GM23338 (cell line): ENCODE results near the gene GRM8. TPM values are rescaled to one million over a fixed set of nuclear protein-coding genes. Genes with fewer than 3 reads are reported as not detected.

Experiments used
- ATAC-seq: fragments of 200-7000 bp; cut with Tn5 transposase; 3 replicates; pipeline ENCODE4 v1.9.1; 2020
- DNase-seq: peaks from one replicate; pipeline ENCODE4 v3.0.0-alpha.2; 2015; ENCODE audit warnings: low spot score
- H2AFZ ChIP-seq: fragments of 200-600 bp; sonication (generic); 2 replicates; pipeline ENCODE4 v1.8.0; 2016; ENCODE audit warnings: antibody characterized with exemption, mild to moderate bottlenecking, moderate library complexity
- H3F3A ChIP-seq: fragments of 200-600 bp; sonication (generic); replicated peaks from 2 replicates; pipeline ENCODE4 v1.8.0; 2017; ENCODE audit warnings: antibody characterized with exemption, mixed run types, low read depth
- H3K27ac ChIP-seq: fragments of 200-600 bp; sonication (generic); 2 replicates; pipeline ENCODE4 v1.6.1; 2016; ENCODE audit warnings: low read depth
- H3K27me3 ChIP-seq: fragments of 200-600 bp; sonication (generic); 2 replicates; pipeline ENCODE4 v1.8.0; 2016; ENCODE audit warnings: mild to moderate bottlenecking, mixed run types, moderate library complexity; ENCODE audit not compliant: insufficient read depth
- H3K36me3 ChIP-seq: fragments of 200-600 bp; sonication (generic); 2 replicates; pipeline ENCODE4 v1.8.0; 2016; ENCODE audit warnings: mild to moderate bottlenecking; ENCODE audit not compliant: insufficient read depth
- H3K4me1 ChIP-seq: fragments of 200-600 bp; sonication (generic); 2 replicates; pipeline ENCODE4 v1.8.0; 2016; ENCODE audit warnings: mild to moderate bottlenecking, moderate library complexity; ENCODE audit not compliant: insufficient read depth
- H3K4me2 ChIP-seq: fragments of 200-600 bp; sonication (generic); 2 replicates; pipeline ENCODE4 v1.7.1; 2017; ENCODE audit warnings: mixed run types
- H3K4me3 ChIP-seq: fragments of 200-600 bp; sonication (generic); 2 replicates; pipeline ENCODE4 v1.6.1; 2016; ENCODE audit warnings: mixed run types
- H3K79me2 ChIP-seq: fragments of 200-600 bp; sonication (generic); replicated peaks from 2 replicates; pipeline ENCODE4 v1.8.0; 2017; ENCODE audit warnings: mild to moderate bottlenecking; ENCODE audit not compliant: insufficient read depth
- H3K9me2 ChIP-seq: fragments of 200-600 bp; sonication (generic); 2 replicates; pipeline ENCODE4 v1.8.0; 2017; ENCODE audit not compliant: insufficient read depth
- H4K20me1 ChIP-seq: fragments of 200-600 bp; sonication (generic); replicated peaks from 2 replicates; pipeline ENCODE4 v1.8.0; 2017; ENCODE audit warnings: mild to moderate bottlenecking; ENCODE audit not compliant: insufficient read depth
- H3K27ac Mint-ChIP-seq: 2 replicates; pipeline ENCODE4 v1.8.0; 2020; ENCODE audit warnings: inconsistent platforms, mild to moderate bottlenecking, moderate library complexity, mixed read lengths
- H3K27me3 Mint-ChIP-seq: 3 replicates; pipeline ENCODE4 v1.8.0; 2022; ENCODE audit warnings: low read depth, mild to moderate bottlenecking, moderate library complexity, mixed read lengths, inconsistent platforms; ENCODE audit not compliant: insufficient read depth, poor library complexity
- H3K36me3 Mint-ChIP-seq: 3 replicates; pipeline ENCODE4 v1.8.0; 2021; ENCODE audit warnings: low read depth, mild to moderate bottlenecking, inconsistent platforms, moderate library complexity, mixed read lengths
- H3K4me1 Mint-ChIP-seq: 3 replicates; pipeline ENCODE4 v1.8.0; 2020; ENCODE audit warnings: mild to moderate bottlenecking, inconsistent platforms, mixed read lengths
- H3K4me3 Mint-ChIP-seq: 3 replicates; pipeline ENCODE4 v1.8.0; 2021; ENCODE audit warnings: moderate library complexity, mild to moderate bottlenecking, inconsistent platforms, mixed read lengths
- H3K9me3 Mint-ChIP-seq: 3 replicates; pipeline ENCODE4 v1.8.0; 2020; ENCODE audit warnings: moderate library complexity, mild to moderate bottlenecking, inconsistent platforms, mixed read lengths
- CTCF ChIP-seq, 2 experiments: fragments of 200-600 bp in 1 of 2; sonication (generic) in 1 of 2; conservative IDR thresholded peaks; 2 replicates each; pipeline versions ENCODE4 v1.5.1 to v1.6.1; 2016 to 2017; ENCODE audit warnings: antibody characterized with exemption in 2 of 2, low read depth in 2 of 2, mild to moderate bottlenecking in 2 of 2, moderate library complexity in 1 of 2
- EZH2 ChIP-seq: fragments of 200-600 bp; sonication (generic); IDR thresholded peaks from one replicate; pipeline ENCODE4 v1.8.0; 2017; ENCODE audit warnings: antibody characterized with exemption, mild to moderate bottlenecking, low read depth; ENCODE audit not compliant: unreplicated experiment
- JUNB ChIP-seq: IDR thresholded peaks from one replicate; pipeline ENCODE4 v1.6.1; 2016; ENCODE audit warnings: antibody characterized with exemption; ENCODE audit not compliant: unreplicated experiment
- POLR2AphosphoS5 ChIP-seq: IDR thresholded peaks from 2 replicates; pipeline ENCODE4 v1.6.1; 2016; ENCODE audit warnings: antibody characterized with exemption, low read depth
- REST ChIP-seq: IDR thresholded peaks from one replicate; pipeline ENCODE4 v1.6.1; 2018; ENCODE audit warnings: antibody characterized with exemption; ENCODE audit not compliant: unreplicated experiment
- STAT1 ChIP-seq: IDR thresholded peaks from one replicate; pipeline ENCODE4 v1.6.1; 2016; ENCODE audit warnings: antibody characterized with exemption; ENCODE audit not compliant: unreplicated experiment
- ZNF462 ChIP-seq: fragments of 250-450 bp; sonication (Bioruptor Pico); IDR thresholded peaks from 2 replicates; pipeline ENCODE4 v1.5.0; 2020; ENCODE audit warnings: mild to moderate bottlenecking, moderate library complexity
- polyA plus RNA-seq: library from polyadenylated mRNA; unstranded; fragments of >200 nt; fragmentation: Nextera tagmentation; extraction: Ambion mirVana; gene quantifications from 2 replicates; pipeline ENCODE4 v1.2.1, GENCODE V29; 2016
- total RNA-seq: library from RNA; depleted of rRNA; stranded (reverse); fragments of >200 nt; shearing (Covaris generic); gene quantifications from 2 replicates; pipeline ENCODE4 v1.2.3, GENCODE V29; 2014

Gene GRM8
- total and polyA plus RNA-seq, 2 experiments from 2014 or later, result 1.9 to 6.6 TPM

- H3K4me1 ChIP-seq, result no peaks in the 10 kb centered on the region
- H3K27me3 ChIP-seq, result no peaks in the 10 kb centered on the region
- no peaks in the 10 kb centered on the region for H3F3A ChIP-seq
- no peaks in the 10 kb centered on the region for H3K27me3 Mint-ChIP-seq
- H2AFZ ChIP-seq, result no peak overlapping the region
- H3K79me2 ChIP-seq, result no peaks in the 10 kb centered on the region
- no peak overlapping the region for H3K27ac Mint-ChIP-seq
- no peak for DNase-seq
- no peak overlapping the region for H3K4me3 Mint-ChIP-seq
- H3K4me1 Mint-ChIP-seq, result no peaks in the 10 kb centered on the region
- no peak overlapping the region for H3K4me3 ChIP-seq
- H3K9me3 Mint-ChIP-seq, result no peaks in the 10 kb centered on the region
- H3K36me3 ChIP-seq, result no peaks in the 10 kb centered on the region
- no peak overlapping the region for H3K27ac ChIP-seq
- H3K4me2 ChIP-seq, result no peak overlapping the region
- no peaks in the 10 kb centered on the region for H3K36me3 Mint-ChIP-seq
- no peaks in the 10 kb centered on the region for H3K9me2 ChIP-seq
- no peak for TF ChIP-seq POLR2AphosphoS5
- TF ChIP-seq ZNF462 (CRISPR knock-in tag), result no peak
- TF ChIP-seq EZH2, result no peak
- TF ChIP-seq REST, result no peak
- TF ChIP-seq JUNB, result no peak
- TF ChIP-seq STAT1, result no peak
- TF ChIP-seq CTCF (conservative IDR thresholded peaks at IDR 0.05; ENCODE audit: low read depth in 2 of 2), result peak in 1 of 2 experiments; percentile 17; a peak in 1 of 4 replicates
- no peaks in the 10 kb centered on the region for H4K20me1 ChIP-seq
- ATAC-seq, result no peak
These were observed 205.2 kb downstream of the GRM8 start for GRCh38 chr7:127047521-127047920.
